CD4-positive, alpha-beta T cell treated with Interferon gamma for 1 hour (primary cell): ENCODE measurements around the gene SAGE1.
A peak's percentile ranks its signal among the peaks of the same experiment; 100 is the strongest.
"Not testable (repeated sequence)": the region's sequence is repeated elsewhere in the genome, so short reads cannot be mapped to it uniquely, and the experiment has no call there.

ENCODE experiments used
- DNase-seq: peaks from one replicate; pipeline ENCODE4 v3.0.0-alpha.2; 2020

Gene SAGE1, protein sequence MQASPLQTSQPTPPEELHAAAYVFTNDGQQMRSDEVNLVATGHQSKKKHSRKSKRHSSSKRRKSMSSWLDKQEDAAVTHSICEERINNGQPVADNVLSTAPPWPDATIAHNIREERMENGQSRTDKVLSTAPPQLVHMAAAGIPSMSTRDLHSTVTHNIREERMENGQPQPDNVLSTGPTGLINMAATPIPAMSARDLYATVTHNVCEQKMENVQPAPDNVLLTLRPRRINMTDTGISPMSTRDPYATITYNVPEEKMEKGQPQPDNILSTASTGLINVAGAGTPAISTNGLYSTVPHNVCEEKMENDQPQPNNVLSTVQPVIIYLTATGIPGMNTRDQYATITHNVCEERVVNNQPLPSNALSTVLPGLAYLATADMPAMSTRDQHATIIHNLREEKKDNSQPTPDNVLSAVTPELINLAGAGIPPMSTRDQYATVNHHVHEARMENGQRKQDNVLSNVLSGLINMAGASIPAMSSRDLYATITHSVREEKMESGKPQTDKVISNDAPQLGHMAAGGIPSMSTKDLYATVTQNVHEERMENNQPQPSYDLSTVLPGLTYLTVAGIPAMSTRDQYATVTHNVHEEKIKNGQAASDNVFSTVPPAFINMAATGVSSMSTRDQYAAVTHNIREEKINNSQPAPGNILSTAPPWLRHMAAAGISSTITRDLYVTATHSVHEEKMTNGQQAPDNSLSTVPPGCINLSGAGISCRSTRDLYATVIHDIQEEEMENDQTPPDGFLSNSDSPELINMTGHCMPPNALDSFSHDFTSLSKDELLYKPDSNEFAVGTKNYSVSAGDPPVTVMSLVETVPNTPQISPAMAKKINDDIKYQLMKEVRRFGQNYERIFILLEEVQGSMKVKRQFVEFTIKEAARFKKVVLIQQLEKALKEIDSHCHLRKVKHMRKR

DNA sequence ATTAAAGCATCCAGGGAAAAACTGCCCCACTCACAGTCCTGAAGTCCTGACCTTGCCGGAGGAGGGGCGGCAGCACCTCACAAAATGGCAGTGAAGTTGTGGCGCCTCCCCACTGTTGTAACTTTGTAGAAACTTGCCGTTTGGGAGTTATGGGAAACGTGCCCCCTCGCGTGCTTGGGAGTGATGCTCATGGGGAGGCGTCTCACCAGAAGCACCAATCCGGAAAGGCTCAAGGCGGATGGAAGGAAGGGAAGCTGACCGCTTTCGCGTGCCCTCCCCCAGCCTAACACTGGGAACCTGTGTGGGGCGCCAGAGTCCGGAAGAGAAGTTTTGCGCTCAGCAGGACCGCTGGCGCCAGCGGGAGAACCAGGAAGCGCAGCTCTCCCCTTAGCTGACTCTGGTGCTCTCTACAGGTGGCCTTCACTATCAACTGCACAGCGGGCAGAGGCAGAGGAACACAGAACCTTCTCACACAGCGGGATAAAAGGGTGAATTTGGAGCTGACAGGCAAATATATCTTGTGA is at the start of gene SAGE1, which contains the start of gene CT45A10:
SAGE1 (plus strand) TSS at position 423 of the 524 bp plus-strand sequence. CDS start 2,527 bp downstream, outside the sequence.
CT45A10 (minus strand) TSS at position 151 of the 524 bp plus-strand sequence. CDS start 8,100 bp downstream, outside the sequence.
- DNase-seq, result no peak

DNA sequence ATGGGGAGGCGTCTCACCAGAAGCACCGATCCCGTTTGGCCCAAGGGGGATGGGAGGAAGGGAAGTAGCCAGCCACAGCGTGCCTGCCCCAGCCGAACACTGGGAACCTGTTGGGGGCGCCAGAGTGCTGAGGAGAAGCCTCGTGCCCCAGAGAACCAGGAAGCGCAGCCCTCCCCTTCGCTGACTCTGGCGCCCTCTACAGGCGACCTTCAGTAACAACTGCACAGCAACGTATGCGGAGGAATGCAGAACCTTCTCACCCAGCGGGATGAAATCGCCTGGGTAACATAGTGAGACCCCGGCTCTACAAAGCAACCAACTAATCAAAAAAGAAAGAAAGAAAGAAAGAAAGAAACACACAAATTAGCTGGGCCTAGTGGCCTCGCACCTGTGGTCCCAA is 39.1 kb upstream of the SAGE1 start, which contains the start of gene CT45A8:
CT45A8 (minus strand) TSS at position 101 of the 400 bp plus-strand sequence. CDS start 3,755 bp downstream, outside the sequence.
- DNase-seq, result not testable (repeated sequence)

DNA sequence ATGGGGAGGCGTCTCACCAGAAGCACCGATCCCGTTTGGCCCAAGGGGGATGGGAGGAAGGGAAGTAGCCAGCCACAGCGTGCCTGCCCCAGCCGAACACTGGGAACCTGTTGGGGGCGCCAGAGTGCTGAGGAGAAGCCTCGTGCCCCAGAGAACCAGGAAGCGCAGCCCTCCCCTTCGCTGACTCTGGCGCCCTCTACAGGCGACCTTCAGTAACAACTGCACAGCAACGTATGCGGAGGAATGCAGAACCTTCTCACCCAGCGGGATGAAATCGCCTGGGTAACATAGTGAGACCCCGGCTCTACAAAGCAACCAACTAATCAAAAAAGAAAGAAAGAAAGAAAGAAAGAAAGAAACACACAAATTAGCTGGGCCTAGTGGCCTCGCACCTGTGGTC is 21.8 kb upstream of the SAGE1 start, which contains the start of gene CT45A9:
CT45A9 (minus strand) TSS at position 101 of the 400 bp plus-strand sequence. CDS start 3,751 bp downstream, outside the sequence.
- not testable (repeated sequence) for DNase-seq

DNA sequence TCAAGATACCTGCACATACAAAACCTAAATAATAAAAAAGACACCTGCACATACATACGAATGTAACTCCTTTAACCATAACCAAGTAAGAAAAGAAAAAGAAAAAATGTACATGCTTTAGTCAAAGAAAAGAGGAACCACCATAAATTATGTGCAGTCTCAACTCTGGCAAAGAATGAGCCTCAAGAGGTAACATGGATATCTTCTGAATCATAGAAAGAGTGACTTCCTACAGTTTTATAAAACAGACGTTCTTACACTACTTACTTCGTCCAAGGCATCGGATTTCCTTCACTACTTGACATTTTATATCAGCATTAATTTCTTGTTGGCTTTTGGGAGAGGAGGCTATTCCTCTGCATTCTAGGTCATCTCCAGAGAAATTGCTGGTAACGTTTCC is 10.8 kb upstream of the SAGE1 start:
- DNase-seq, result not testable (repeated sequence)

DNA sequence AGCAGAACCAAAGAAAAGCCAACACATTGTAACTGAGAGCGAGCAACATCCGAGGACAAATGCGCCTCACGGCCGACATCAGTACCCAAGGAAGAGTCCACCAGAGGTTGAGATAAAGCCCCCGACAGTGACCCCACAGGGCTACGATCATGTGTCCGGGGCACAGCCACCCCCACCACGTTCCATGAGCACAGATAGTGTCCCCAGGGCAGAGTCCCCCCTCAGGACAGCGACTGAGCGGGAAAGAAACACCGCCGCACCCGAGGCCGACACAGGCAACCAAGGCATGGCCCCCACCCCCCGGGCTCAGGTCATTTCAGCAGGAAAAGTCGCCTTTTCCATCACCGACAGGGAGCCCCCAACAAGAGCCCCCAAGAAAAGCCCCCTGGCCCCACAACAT is 5.3 kb upstream of the SAGE1 start:
- not testable (repeated sequence) for DNase-seq

DNA sequence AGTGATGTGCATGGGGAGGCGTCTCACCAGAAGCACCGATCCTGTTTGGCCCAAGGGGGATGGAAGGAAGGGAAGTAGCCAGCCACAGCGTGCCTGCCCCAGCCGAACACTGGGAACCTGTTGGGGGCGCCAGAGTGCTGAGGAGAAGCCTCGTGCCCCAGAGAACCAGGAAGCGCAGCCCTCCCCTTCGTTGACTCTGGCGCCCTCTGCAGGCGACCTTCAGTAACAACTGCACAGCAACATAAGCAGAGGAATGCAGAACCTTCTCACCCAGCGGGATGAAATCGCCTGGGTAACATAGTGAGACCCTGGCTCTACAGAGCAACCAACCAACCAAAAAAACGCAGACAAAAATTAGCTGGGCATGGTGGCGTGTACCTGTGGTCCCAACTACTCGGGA is 4.5 kb upstream of the SAGE1 start:
- DNase-seq, result not testable (repeated sequence)

DNA sequence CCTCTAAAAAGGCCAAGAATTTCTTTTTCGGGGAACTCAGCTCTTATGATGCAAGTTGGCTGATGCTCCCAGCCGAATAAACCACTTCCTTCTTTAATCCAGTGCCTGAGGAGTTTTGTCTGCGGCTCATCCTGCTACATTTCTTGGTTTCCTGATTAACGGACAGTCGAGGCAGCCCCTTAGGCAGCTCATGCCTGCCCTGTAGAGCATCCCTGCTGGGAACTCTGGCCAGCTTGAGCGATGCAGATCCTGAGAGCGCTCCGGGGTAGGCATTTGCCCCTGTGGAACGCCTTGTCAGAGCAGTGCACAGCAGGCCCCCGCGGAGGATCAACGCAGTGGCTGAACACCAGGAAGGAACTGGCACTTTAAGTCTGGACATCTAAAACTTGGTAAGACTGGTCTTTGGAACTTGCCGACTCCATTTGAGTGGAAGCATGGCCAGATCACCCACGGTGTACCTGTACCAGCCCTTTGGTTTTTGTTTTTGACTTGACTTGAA is 3.4 kb upstream of the SAGE1 start:
- DNase-seq, result no peak

DNA sequence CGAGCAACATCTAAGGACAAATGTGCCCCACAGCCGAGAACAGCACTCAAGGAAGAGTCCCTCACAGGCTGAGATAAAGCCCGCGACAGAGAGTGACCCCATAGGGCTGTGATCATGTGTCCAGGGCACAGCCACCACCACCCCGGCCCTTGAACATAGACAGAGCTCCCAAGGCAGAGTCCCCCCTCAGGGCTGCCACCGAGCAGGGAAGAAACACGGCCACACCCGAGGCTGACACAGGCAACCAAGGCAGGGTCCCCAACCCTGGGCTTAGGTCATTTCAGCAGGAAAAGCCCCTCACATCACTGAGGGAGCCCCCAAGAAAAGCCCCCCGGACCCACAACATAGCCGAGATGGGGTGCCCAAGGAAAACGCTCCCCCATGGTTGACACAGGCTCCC is 735 bp upstream of the SAGE1 start:
- DNase-seq, result no peak

DNA sequence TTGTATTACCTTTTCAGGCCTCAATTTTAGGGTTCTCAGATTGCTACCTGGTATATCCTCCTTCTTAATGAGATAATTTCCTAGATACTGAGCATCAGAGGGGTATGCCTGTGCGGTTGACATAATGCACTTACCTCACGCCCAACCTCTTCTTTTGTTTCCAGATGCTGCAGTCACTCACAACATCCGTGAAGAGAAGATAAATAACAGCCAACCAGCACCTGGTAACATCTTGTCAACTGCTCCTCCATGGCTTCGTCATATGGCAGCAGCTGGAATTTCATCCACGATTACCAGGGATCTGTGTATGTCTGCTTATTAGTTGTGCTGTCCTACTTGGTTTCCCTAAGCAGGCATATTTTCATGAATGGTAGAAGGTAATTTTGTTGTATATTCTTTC is 16.7 kb downstream of the SAGE1 start:
- DNase-seq, result no peak

DNA sequence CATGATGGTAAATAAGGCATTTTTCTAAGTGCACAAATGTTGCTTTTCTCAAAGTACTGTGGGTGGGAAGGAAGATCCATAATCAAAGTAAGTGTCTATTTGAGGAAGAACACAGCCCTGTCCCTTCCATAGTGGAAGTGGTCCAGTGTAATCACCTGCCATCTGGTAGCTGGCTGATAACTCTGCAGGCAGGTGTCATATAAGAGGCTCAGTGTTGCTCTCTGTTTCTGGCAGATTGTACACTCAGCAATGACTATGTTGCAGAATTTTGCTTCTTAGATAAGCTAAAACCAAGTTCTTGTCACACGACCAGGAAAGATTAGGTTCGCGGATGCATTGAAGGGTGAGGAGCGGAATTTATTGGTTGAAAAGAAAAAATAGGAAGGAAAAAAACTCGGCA is 20.9 kb downstream of the SAGE1 start:
- DNase-seq, result no peak

DNA sequence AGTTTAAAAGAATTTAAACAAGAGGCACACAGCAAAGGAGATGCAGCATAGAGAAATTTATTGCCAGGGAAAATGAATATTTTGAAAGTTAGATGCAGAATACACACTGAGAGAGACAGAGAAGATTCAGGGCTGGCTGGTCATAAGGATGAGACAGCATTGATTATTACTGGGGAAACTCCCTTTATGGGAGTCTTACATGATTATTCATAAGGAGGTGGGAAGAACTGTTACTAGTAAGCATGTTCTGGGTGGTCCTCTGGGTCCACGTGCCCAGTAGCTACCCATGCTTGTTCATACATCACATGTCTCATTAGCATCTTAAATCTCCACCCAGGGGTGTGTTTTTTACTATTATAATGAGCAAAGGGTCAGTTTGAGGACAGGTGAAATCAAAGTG is 27.0 kb downstream of the SAGE1 start:
- DNase-seq, result not testable (repeated sequence)

DNA sequence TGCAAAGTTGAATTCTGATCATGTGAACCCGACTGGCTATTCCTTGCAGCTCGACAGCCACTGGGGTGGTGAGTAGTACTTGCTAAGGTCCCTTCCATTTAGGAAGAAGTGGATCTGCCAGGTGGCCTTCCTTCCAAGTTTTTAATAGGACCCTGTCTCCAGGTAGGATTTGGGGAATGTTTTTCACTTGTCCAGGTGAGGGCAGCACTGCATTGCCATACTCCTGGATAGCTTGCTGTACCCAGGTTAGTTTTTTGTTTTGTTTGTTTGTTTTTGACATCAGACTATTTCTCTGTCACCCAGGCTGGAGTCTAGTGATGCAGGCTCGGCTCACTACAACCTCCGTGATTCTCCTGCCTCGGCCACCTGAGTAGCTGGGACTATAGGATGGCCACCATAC is 29.8 kb downstream of the SAGE1 start:
- DNase-seq, result no peak

DNA sequence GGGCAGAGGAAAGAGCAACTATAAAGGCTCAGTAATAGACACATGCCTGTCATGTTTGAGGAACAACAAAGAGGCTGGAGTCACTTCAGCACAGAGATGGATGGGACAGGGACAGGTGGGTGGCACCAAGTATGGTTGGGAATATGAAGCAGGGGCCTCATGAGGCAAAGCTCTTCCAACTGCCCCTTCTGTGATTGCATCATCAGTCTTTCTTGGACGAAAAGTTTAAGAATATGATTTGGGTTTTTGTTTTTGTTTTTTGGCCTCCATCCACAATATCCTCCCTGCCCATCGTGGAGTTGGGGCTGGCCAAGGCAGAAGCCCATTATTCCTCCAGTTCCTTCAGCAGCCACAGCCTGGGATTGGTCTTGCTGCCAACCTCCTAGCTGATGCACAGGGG is 34.4 kb downstream of the SAGE1 start:
- no peak for DNase-seq

DNA sequence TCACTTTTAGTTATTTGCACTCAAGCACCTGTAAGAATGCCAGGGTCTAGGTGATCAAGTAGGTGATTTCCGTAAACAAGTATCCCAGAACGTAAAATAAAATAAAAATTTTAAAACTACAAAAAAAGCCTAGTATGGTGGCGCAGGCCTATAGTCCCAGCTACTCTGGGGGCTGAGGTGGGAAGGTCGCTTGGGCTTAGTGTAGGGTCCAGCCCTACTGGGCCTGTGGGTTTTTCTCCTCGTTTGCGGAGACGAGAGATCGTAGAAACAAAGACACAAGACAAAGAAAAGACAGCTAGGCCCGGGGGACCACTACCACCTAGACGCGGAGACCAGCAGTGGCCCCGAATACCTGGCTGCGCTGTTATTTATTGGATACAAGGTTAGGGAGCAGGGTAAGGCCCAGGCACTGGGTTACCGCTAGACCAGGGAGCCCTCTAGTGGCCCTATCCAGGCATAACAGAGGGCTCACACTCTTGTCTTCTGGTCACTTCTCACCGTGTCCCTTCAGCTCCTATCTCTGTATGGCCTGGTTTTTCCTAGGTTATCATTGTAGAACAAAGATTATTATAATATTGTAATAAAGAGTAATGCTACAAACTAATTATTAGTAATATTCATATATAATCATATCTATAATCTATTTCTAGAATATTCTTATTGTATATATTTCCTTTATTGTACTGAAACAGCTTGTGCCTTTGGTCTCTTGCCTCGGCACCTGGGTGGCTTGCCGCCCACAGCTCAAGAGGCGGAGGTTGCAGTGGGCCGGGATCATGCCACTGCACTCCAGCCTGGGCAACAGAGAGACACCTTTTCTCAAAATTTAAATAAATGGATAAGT is 38.4 kb downstream of the SAGE1 start:
- DNase-seq, result peak; percentile 16

DNA sequence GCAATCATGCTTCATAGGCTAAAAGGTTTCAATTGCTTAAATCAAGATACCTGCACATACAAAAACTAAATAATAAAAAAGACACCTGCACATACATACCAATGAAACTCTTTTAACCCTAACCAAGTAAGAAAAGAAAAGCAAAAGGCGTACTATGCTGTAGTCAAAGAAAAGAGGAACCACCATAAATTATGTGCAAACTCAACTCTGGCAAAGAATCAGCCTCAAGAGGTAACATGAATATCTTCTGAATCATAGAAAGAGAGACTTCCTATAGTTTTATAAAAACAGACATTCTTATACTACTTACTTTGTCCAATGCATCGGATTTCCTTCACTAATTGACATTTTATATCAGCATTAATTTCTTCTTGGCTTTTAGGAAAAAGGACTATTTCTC is 51.0 kb downstream of the SAGE1 start:
- DNase-seq, result no peak

DNA sequence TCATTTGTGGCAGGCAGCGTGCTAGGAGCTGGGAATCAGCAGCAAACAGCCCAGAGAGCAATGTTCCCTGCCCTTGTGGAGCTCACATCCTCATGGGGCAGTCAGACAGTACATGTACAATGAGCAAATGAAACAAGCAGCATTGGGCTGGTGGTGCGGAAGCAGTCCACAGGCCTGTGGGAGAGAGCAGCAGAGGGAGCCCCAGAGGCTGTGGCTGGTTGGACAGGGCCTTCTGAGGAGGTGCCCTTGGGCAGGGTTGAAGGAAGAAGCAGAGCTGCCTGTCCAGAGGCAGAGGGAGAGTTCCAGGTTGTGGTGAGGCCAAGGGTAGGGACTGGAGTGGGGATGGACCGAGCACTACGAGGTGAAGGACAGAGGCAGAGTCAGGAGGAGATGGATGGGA is 57.8 kb downstream of the SAGE1 start:
- no peak for DNase-seq
